GM18867 (cell line): ENCODE measurements around the gene ABHD16B.

Source experiments
- ATAC-seq: cut with Tn5 transposase; IDR thresholded peaks from one replicate; pipeline ENCODE4 v1.9.1; 2021; ENCODE audit warnings: mild to moderate bottlenecking, moderate library complexity; ENCODE audit not compliant: unreplicated experiment

ABHD16B gene

DNA sequence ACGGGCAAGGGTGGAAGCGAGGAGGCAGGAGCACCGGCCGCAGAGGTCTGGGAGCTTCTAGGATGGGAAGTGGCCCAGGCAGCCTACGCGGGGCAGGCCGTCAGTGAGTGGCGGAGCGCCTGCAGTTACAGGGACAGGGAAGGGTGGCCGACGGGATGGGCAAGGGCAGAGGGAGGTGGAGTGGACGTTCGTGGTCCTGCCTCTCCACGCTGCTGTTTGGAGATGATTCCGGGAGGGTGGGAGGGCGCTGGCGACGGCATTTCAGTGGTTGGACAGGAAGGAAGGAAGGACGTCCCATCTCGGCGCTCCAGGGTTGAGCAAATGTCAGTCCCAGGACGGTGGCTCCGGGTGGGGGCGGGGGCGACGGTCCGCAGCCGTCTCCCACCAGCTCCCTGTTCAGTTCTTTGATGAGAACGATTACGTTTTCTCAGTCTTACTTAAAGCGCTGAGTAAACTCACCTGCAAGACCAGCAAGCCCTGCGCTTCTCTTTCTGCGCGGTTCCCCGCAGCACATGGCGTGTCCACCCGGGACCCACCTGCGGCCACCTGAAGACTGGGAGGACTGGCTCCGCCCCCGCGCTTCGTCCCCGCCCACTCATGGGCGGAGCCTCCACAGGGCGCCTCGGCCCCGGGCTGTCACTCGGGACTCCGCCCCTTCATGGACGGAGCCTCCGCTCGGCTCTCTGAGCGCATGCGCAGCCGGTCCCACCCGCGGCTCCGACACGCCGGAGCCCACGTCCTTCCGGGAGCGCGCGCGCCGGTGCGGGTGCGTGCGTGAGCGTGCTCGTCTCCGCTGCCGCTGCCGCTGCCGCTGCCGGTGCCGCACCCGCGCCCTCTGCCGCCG is 33.3 kb downstream of the ABHD16B start, which contains the start of gene DNAJC5:
DNAJC5 (plus strand) TSS at position 769 of the 844 bp plus-strand sequence. CDS start 33,220 bp downstream, outside the sequence.
- ATAC-seq, result peak; percentile 81

DNA sequence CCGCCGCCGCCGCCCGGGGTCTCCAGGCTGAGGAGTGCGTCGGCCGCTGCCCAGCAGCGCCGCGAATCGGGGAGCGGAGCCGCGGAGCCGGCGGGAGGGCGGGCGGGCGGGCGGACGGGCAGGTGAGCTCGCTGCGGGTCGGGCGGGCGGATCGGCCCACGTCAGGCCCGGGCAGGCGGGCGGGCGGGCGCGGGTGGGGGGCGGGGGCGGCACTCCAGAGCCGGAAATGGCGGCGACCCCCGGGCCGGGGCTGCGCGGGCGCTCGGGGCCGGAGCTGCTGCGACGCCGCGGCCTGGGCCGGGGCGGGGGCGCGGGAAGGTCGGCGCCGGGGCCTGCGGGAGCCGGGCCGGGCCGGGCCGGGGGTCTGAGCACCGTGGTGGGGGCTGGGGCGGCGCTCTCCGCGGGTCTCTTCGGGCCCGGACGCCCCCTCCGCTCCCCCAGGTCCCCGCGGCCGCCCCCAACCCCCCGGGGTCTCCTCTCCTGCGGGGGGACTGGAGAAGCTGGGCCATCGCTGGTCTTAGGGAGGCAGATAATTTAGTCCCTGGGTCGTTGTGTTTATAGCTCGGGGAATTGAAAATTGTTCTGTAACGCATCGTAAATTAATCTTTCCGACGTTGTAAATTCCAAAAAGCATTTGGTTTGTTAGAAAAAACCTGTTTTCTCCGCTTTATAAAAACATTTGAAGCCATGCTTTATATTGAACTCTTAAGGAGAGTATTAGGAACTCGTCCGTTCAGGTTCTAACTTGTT is 34.1 kb downstream of the ABHD16B start:
- peak; percentile 8 for ATAC-seq

DNA sequence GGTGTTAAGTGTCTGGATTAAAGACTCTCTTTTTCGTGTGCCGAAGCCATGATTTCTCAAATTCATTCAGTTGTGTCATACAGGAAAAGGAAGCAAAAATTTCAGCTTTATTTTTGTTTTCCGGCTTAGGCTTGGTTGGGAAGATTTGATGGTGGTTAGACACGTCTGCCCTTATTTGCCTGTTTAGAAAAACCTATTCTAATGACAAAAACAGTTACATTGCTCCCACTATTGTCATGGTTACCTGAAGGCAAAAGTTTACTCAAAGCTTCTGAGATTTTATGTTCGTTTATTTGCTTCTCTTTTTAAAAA is 34.6 kb downstream of the ABHD16B start:
- no peak for ATAC-seq

DNA sequence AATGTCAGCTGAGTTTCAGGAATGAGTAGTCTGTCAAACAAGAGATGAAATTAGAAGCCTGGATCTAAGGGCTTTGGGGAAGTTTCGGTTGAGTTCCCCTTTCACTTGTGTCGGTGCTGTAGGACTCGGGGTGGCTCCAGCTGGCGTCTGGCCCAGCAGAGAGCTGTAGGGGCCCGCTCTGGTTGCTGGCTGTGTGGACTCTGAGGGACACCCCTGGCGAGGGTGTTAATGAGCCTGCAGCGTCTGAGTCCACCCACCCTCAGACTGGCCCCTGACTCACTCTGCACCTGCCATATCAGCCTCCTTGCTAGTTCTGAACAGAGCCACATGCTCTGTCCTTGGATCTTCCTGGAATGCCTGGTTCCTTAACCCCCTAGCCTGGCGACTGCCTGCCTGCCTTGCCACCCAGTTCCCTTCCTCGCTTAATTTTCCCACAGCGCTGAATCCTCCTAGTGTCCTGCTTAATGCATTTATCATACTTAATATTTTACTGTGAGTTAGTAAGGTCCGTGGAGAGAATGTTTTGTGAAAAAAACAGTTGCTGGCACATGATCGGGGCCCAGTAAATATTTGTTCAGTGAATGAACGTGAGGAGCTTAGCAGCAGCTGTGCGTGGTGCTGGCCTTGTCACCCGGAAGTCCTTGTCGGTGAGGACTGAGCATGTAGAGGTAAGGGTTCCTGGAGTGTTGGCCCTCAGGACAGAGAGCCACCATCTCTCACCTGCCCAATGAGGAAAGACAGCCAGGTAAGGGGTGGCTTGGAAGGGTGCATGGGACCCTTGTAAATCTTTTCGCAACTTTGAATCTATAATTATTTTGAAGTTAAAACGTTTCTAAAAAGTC is 35.2 kb downstream of the ABHD16B start:
- no peak for ATAC-seq

DNA sequence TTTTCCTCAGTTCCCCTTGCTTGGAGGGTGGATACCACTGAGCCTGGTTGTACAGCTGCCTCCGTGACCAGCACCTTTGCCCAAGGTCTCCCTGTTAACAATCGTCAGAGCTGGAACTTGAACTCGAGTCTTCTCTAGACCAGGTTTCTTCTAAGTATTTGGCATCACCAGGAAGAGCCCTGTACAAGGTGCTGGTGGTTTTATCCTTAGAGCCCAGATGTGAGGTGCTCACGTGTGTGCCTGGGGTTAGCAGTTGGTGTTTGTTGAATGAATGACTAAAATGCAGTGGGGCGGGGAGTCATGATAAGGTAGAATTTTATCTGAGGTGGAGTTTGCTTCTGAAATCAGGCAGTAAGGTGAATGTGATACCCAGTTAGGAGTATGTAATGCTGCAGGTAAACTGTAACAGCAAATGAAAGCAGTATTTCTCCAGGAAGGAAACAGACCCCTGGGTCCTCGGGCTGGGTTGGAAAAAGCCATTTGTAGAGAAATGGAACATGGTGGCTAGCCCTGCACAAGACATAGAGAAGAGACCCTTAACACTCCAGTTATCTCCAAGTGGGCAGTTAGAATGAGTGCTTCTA is 36.8 kb downstream of the ABHD16B start:
- ATAC-seq, result no peak

- no peak for ATAC-seq
Measured at GRCh38 chr20:63898882-63899558, 37.7 kb downstream of the ABHD16B start.

GRCh38 chr20:63900413-63900812 is 39.1 kb downstream of the ABHD16B start:
- ATAC-seq, result no peak

DNA sequence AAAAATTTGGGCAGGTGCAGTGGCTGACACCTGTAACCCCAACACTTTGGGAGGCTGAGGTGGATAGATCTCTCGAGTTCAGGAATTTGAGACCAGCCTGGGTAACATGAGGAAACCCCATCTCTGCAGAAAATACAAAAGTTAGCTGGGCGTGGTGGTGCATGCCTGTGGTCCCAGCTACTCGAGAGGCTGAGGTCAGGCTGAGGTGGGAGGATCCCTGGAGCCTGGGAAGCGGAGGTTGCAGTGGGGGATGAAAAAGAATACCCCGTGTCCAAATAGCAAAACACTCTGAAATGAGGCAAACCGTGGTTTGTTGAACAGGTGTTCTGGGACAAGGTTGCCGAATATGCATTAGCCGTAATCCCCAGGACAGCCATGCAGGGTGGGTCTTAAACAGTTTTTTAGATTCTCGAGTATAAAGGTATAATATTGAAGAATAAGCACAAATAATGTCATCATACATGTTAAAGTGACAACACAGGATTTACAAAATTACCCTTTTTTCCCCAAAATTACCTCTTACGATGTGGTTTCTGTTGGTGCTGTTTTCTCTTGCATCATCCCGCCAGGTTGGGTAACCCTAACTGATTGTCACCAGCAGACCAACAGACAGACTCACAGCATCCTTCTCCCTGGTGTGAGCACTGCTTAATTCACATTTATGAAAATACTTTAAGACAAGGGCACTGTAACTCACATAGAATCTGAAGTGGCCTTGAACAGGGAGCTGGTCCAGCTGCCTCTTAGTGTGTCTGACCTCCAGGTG is 42.7 kb downstream of the ABHD16B start:
- ATAC-seq, result no peak

DNA sequence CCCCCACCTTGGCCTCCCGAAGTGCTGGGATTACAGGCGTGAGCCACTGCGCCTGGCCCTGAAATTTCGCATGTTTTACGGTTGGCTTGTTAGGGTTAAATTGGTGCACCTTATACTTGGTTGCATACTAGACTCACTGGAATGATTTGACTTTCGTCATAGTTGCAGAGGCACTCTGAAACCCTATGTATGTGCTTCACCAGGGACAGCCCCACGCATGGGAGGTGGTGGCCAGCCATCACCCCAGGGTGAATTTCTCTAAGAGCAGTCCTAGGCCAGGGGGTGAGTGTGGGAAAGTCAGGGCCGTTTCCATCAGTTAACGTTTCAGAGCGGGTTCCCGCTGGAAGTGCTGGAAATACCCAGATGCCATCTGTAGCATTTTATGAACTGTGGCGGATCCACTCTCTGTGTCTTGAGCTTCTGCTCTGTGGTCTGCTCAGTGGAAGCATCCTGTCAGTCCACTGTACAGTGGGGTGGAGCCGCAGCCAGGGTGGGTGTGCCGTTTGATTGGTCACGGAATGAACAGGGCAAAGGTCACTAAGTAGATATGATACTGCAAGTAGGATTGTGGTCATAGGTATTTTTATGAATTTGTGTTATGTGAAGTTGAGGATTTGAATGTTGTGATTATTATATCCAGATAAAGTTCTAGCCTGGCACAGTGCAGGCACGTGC is 46.8 kb downstream of the ABHD16B start:
- ATAC-seq, result no peak

DNA sequence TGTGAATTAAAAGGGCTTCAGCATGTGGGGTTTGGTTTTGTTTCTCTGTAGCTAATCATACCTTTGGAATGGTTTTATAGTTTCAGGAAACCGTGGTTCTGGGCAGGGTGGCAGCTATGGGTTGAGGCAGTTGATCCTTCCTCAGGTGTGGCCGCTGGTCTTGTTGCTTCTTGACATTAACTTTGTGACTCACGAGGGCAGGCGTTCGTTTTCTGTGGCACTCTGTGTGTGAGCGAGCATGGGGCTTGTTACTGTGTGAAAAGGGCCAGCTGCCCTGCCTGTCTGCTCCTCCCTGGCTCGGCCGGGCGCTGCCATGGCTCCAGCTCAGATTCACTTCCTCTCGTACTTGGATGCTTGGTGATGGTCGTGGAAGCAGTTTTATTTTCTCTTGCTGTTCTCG is 49.9 kb downstream of the ABHD16B start:
- no peak for ATAC-seq
